Endothelial cell of umbilical vein (primary cell): ENCODE measurements around the gene CEP85L. TPM values are rescaled to one million over a fixed set of nuclear protein-coding genes. Genes with fewer than 3 reads are reported as not detected.

ENCODE experiments used
- BruUV-seq: library from RNA; stranded (reverse); fragments of 400-500 nt; replicated peaks from 2 replicates; lab custom pipeline; 2021; lab: Mats Ljungman, UMichigan
- CTCF ChIA-PET: fragments of 300-600, 350-600 bp; sonication (Branson Sonifier 250); formaldehyde crosslinking; loops from one replicate; lab custom pipeline; 2021; ENCODE audit warnings: antibody characterized with exemption, inconsistent platforms; lab: Charles Lee
- POLR2A ChIA-PET: fragments of 300-600, 350-600 bp; sonication (Branson Sonifier 250); formaldehyde crosslinking; loops from one replicate; lab custom pipeline; 2021; ENCODE audit warnings: antibody characterized with exemption, inconsistent platforms; lab: Charles Lee
- DNase-seq: peaks from one replicate; pipeline ENCODE4 v3.0.0-alpha.2; 2011; ENCODE audit warnings: low read depth, low spot score
- FAIRE-seq: peaks from 2 replicates; lab custom pipeline; 2011; peaks lifted over from hg19 to GRCh38; lab: Jason Lieb, UNC
- H2AFZ ChIP-seq: 2 replicates; pipeline ENCODE4 v1.6.0; 2012; ENCODE audit warnings: low read depth, low read length, control low read depth, inconsistent platforms
- H3K27ac ChIP-seq: 2 replicates; pipeline ENCODE4 v1.5.1; 2011; ENCODE audit warnings: low read depth, mild to moderate bottlenecking, control low read depth, low read length, moderate library complexity; ENCODE audit not compliant: insufficient read depth
- H3K27me3 ChIP-seq, 2 experiments: 2 replicates each; pipeline versions ENCODE4 v1.6.0 to v1.6.1; 2011; ENCODE audit warnings: low read length in 2 of 2, mixed read lengths in 1 of 2; ENCODE audit not compliant: control insufficient read depth in 2 of 2, insufficient read depth in 2 of 2
- H3K36me3 ChIP-seq, 2 experiments: 2 replicates in 1 of 2; 3 replicates in 1 of 2; pipeline ENCODE4 v1.5.1; 2011; ENCODE audit warnings: low read length in 2 of 2, mild to moderate bottlenecking in 1 of 2, moderate library complexity in 1 of 2; ENCODE audit not compliant: control insufficient read depth in 2 of 2, insufficient read depth in 2 of 2; ENCODE audit errors: extremely low read depth in 1 of 2
- H3K4me1 ChIP-seq: 3 replicates; pipeline ENCODE4 v1.5.1; 2011; ENCODE audit warnings: mild to moderate bottlenecking, low read length; ENCODE audit not compliant: control insufficient read depth, insufficient read depth; ENCODE audit errors: extremely low read depth
- H3K4me2 ChIP-seq: 2 replicates; pipeline ENCODE4 v1.6.1; 2011; ENCODE audit warnings: low read length, control low read depth, mixed read lengths; ENCODE audit not compliant: insufficient read depth
- H3K4me3 ChIP-seq, 3 experiments: fragments of 200-600 bp in 1 of 3; sonication (generic), shearing (Covaris generic) in 1 of 3; replicated peaks in 1 of 3; 2 replicates each; pipeline ENCODE4 v1.5.1; 2011 to 2016; ENCODE audit warnings: control low read depth in 3 of 3, low read length in 3 of 3, mild to moderate bottlenecking in 2 of 3, inconsistent platforms in 1 of 3, low read depth in 1 of 3, moderate library complexity in 1 of 3; ENCODE audit not compliant: insufficient read depth in 1 of 3
- H3K79me2 ChIP-seq: 2 replicates; pipeline ENCODE4 v1.6.0; 2012; ENCODE audit warnings: low read length, inconsistent platforms; ENCODE audit not compliant: control insufficient read depth, insufficient read depth
- H3K9ac ChIP-seq: replicated peaks from 2 replicates; pipeline ENCODE3; 2011; ENCODE audit warnings: low read length, control low read depth; ENCODE audit not compliant: insufficient read depth; ENCODE audit errors: extremely low read depth
- H3K9me1 ChIP-seq: replicated peaks from 3 replicates; pipeline ENCODE4 v1.6.0; 2011; ENCODE audit warnings: mild to moderate bottlenecking, low read length; ENCODE audit not compliant: control insufficient read depth, insufficient read depth; ENCODE audit errors: extremely low read depth
- H3K9me3 ChIP-seq: replicated peaks from 2 replicates; pipeline ENCODE4 v1.5.1; 2012; ENCODE audit warnings: low read length, inconsistent platforms; ENCODE audit not compliant: control insufficient read depth, insufficient read depth
- H4K20me1 ChIP-seq: replicated peaks from 2 replicates; pipeline ENCODE3; 2011; ENCODE audit warnings: mild to moderate bottlenecking, low read length; ENCODE audit not compliant: control insufficient read depth, insufficient read depth; ENCODE audit errors: extremely low read depth
- EZH2 ChIP-seq: IDR thresholded peaks from 2 replicates; pipeline ENCODE4 v1.6.1; 2012; ENCODE audit warnings: borderline replicate concordance, low read depth, mild to moderate bottlenecking, moderate library complexity, low read length, inconsistent platforms; ENCODE audit not compliant: severe bottlenecking
- FOS ChIP-seq: IDR thresholded peaks from 2 replicates; pipeline ENCODE4 v1.6.1; 2011; ENCODE audit warnings: mild to moderate bottlenecking, low read length, moderate library complexity, borderline replicate concordance; ENCODE audit not compliant: insufficient read depth
- GATA2 ChIP-seq: IDR thresholded peaks from 2 replicates; pipeline ENCODE4 v1.7.0; 2011; ENCODE audit warnings: low read depth, mild to moderate bottlenecking, moderate library complexity, mixed read lengths, low read length; ENCODE audit not compliant: insufficient read length, insufficient read depth
- JUN ChIP-seq: IDR thresholded peaks from 2 replicates; pipeline ENCODE4 v1.6.1; 2011; ENCODE audit warnings: borderline replicate concordance, low read depth; ENCODE audit not compliant: insufficient read length, insufficient read depth
- MAX ChIP-seq: IDR thresholded peaks from 2 replicates; pipeline ENCODE4 v1.6.1; 2011; ENCODE audit not compliant: insufficient read depth, insufficient read length
- MYC ChIP-seq: IDR thresholded peaks from one replicate; pipeline ENCODE4 v1.6.1; 2011; ENCODE audit warnings: mild to moderate bottlenecking, low read depth, low read length
- POLR2A ChIP-seq: IDR thresholded peaks from 2 replicates; pipeline ENCODE4 v1.6.1; 2012; ENCODE audit warnings: low read depth, mild to moderate bottlenecking, control low read depth, low read length
- POLR2AphosphoS5 ChIP-seq: IDR thresholded peaks from 2 replicates; pipeline ENCODE4 v1.6.1; 2012; ENCODE audit warnings: low read depth, mild to moderate bottlenecking, control low read depth, low read length, moderate library complexity; ENCODE audit not compliant: insufficient read depth
- dilution Hi-C: fragments of 300-500 bp; cut with MboI; formaldehyde crosslinking; loops from one replicate; pipeline ENCODE4 v1.15.0; 2019; ENCODE audit warnings: low sequenced_read_pairs; ENCODE audit not compliant: extremely low pct_ligation_motif_present
- intact Hi-C: fragments of 100-400 bp; cut with micrococcal nuclease; formaldehyde crosslinking; loops from one replicate; pipeline ENCODE4 v1.10.0; 2022
- polyA plus RNA-seq, 4 experiments: library from polyadenylated mRNA; depleted of rRNA in 3 of 4; stranded (reverse) in 3 of 4; unstranded in 1 of 4; fragments of >200 nt; gene quantifications; 2 replicates each; pipeline versions ENCODE4 v1.2.1 to v1.2.3, GENCODE V29; 2011 to 2012; ENCODE audit warnings: missing spikeins in 1 of 4
- total RNA-seq: library from RNA; stranded (reverse); gene quantifications from 2 replicates; pipeline ENCODE4 v1.2.3, GENCODE V29; 2021
- TF ChIP-seq, protein P1 (sequence below), 2 donors: IDR thresholded peaks; 1 replicate in 1 of 2; 2 replicates in 1 of 2; pipeline ENCODE4 v1.5.1; 2011; ENCODE audit warnings: low read length in 2 of 2, mild to moderate bottlenecking in 2 of 2, moderate library complexity in 2 of 2, control low read depth in 1 of 2, inconsistent platforms in 1 of 2, low read depth in 1 of 2; ENCODE audit not compliant: insufficient read depth in 1 of 2; ENCODE audit errors: extremely low read depth in 1 of 2

CEP85L gene
- total and polyA plus RNA-seq, 2 donors (not counting 3 experiments of a cell fraction or from before 2014, with no cell fraction given) = 1.8 to 9.2 TPM

DNA sequence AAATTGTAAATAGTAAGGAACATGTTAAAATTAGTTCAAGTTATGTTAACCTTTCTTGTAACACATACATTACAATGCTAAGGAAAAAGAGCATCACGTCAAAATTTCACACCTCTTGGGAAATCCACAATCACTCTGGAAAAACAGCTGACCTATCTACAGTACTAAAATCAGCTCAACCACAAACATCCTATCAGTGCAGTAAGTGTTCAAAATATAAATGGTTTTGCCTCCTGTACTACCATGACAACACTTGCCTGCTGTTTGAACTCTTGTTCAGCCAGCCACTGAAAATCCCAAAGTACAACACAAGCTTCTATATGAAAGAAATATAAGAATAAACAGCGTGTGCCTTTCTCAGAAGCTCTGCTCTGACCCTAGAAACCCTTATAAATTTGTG, 186.8 kb downstream of the CEP85L start:
- DNase-seq = no peak
- Histone ChIP-seq H3K36me3 (peaks cover 0 to 3% of the 10 kb centered on the region in 2 experiments), H3K27me3 (no peaks in the 10 kb centered on the region), H3K4me1 (peaks cover 14% of the 10 kb centered on the region), H3K4me3 (no peak overlapping the region), H4K20me1 (no peaks in the 10 kb centered on the region), H3K9me3 (no peaks in the 10 kb centered on the region), H3K9me1 (no peaks in the 10 kb centered on the region), H3K79me2 (no peaks in the 10 kb centered on the region), H2AFZ (no peak overlapping the region), H3K27ac (no peak overlapping the region), H3K4me2 (no peak overlapping the region), H3K9ac (no peak overlapping the region)
- dilution Hi-C loops = no loop called here
- POLR2A ChIA-PET = no interaction called here
- no peak for TF ChIP-seq POLR2AphosphoS5
- TF ChIP-seq EZH2 = no peak
- no peak for TF ChIP-seq JUN
- no peak for TF ChIP-seq FOS
- TF ChIP-seq GATA2 = no peak
- no peak for TF ChIP-seq MAX
- no peak for TF ChIP-seq POLR2A
- TF ChIP-seq, protein P1, sequence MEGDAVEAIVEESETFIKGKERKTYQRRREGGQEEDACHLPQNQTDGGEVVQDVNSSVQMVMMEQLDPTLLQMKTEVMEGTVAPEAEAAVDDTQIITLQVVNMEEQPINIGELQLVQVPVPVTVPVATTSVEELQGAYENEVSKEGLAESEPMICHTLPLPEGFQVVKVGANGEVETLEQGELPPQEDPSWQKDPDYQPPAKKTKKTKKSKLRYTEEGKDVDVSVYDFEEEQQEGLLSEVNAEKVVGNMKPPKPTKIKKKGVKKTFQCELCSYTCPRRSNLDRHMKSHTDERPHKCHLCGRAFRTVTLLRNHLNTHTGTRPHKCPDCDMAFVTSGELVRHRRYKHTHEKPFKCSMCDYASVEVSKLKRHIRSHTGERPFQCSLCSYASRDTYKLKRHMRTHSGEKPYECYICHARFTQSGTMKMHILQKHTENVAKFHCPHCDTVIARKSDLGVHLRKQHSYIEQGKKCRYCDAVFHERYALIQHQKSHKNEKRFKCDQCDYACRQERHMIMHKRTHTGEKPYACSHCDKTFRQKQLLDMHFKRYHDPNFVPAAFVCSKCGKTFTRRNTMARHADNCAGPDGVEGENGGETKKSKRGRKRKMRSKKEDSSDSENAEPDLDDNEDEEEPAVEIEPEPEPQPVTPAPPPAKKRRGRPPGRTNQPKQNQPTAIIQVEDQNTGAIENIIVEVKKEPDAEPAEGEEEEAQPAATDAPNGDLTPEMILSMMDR (IDR thresholded peaks at IDR 0.05; ENCODE audit: extremely low read depth in 1 of 2, insufficient read depth in 1 of 2, low read depth in 1 of 2, low read length in 2 of 2) = no peak
- TF ChIP-seq MYC = no peak
- intact Hi-C loops = loop anchor here (5.0 kb wide), 1 partner anchor 77 kb away; no protein-coding TSS in a partner anchor
- BruUV-seq = no TSS peak
- CTCF ChIA-PET = no interaction called here
- no peak for FAIRE-seq
